Endothelial cell of umbilical vein (primary cell): ENCODE results near the gene RENBP. TPM values are rescaled to one million over a fixed set of nuclear protein-coding genes. Genes with fewer than 3 reads are reported as not detected.

Source experiments
- BruUV-seq: library from RNA; stranded (reverse); fragments of 400-500 nt; replicated peaks from 2 replicates; lab custom pipeline; 2021; lab: Mats Ljungman, UMichigan
- CTCF ChIA-PET: fragments of 300-600, 350-600 bp; sonication (Branson Sonifier 250); formaldehyde crosslinking; loops from one replicate; lab custom pipeline; 2021; ENCODE audit warnings: antibody characterized with exemption, inconsistent platforms; lab: Charles Lee
- POLR2A ChIA-PET: fragments of 300-600, 350-600 bp; sonication (Branson Sonifier 250); formaldehyde crosslinking; loops from one replicate; lab custom pipeline; 2021; ENCODE audit warnings: antibody characterized with exemption, inconsistent platforms; lab: Charles Lee
- DNase-seq: peaks from one replicate; pipeline ENCODE4 v3.0.0-alpha.2; 2011; ENCODE audit warnings: low read depth, low spot score
- FAIRE-seq: peaks from 2 replicates; lab custom pipeline; 2011; peaks lifted over from hg19 to GRCh38; lab: Jason Lieb, UNC
- H2AFZ ChIP-seq: 2 replicates; pipeline ENCODE4 v1.6.0; 2012; ENCODE audit warnings: low read depth, low read length, control low read depth, inconsistent platforms
- H3K27ac ChIP-seq: 2 replicates; pipeline ENCODE4 v1.5.1; 2011; ENCODE audit warnings: low read depth, mild to moderate bottlenecking, control low read depth, low read length, moderate library complexity; ENCODE audit not compliant: insufficient read depth
- H3K27me3 ChIP-seq, 2 experiments: 2 replicates each; pipeline versions ENCODE4 v1.6.0 to v1.6.1; 2011; ENCODE audit warnings: low read length in 2 of 2, mixed read lengths in 1 of 2; ENCODE audit not compliant: control insufficient read depth in 2 of 2, insufficient read depth in 2 of 2
- H3K36me3 ChIP-seq, 2 experiments: 2 replicates in 1 of 2; 3 replicates in 1 of 2; pipeline ENCODE4 v1.5.1; 2011; ENCODE audit warnings: low read length in 2 of 2, mild to moderate bottlenecking in 1 of 2, moderate library complexity in 1 of 2; ENCODE audit not compliant: control insufficient read depth in 2 of 2, insufficient read depth in 2 of 2; ENCODE audit errors: extremely low read depth in 1 of 2
- H3K4me1 ChIP-seq: 3 replicates; pipeline ENCODE4 v1.5.1; 2011; ENCODE audit warnings: mild to moderate bottlenecking, low read length; ENCODE audit not compliant: control insufficient read depth, insufficient read depth; ENCODE audit errors: extremely low read depth
- H3K4me2 ChIP-seq: 2 replicates; pipeline ENCODE4 v1.6.1; 2011; ENCODE audit warnings: low read length, control low read depth, mixed read lengths; ENCODE audit not compliant: insufficient read depth
- H3K4me3 ChIP-seq, 3 experiments: fragments of 200-600 bp in 1 of 3; sonication (generic), shearing (Covaris generic) in 1 of 3; replicated peaks in 1 of 3; 2 replicates each; pipeline ENCODE4 v1.5.1; 2011 to 2016; ENCODE audit warnings: control low read depth in 3 of 3, low read length in 3 of 3, mild to moderate bottlenecking in 2 of 3, inconsistent platforms in 1 of 3, low read depth in 1 of 3, moderate library complexity in 1 of 3; ENCODE audit not compliant: insufficient read depth in 1 of 3
- H3K79me2 ChIP-seq: 2 replicates; pipeline ENCODE4 v1.6.0; 2012; ENCODE audit warnings: low read length, inconsistent platforms; ENCODE audit not compliant: control insufficient read depth, insufficient read depth
- H3K9ac ChIP-seq: replicated peaks from 2 replicates; pipeline ENCODE3; 2011; ENCODE audit warnings: low read length, control low read depth; ENCODE audit not compliant: insufficient read depth; ENCODE audit errors: extremely low read depth
- H3K9me1 ChIP-seq: replicated peaks from 3 replicates; pipeline ENCODE4 v1.6.0; 2011; ENCODE audit warnings: mild to moderate bottlenecking, low read length; ENCODE audit not compliant: control insufficient read depth, insufficient read depth; ENCODE audit errors: extremely low read depth
- H3K9me3 ChIP-seq: replicated peaks from 2 replicates; pipeline ENCODE4 v1.5.1; 2012; ENCODE audit warnings: low read length, inconsistent platforms; ENCODE audit not compliant: control insufficient read depth, insufficient read depth
- H4K20me1 ChIP-seq: replicated peaks from 2 replicates; pipeline ENCODE3; 2011; ENCODE audit warnings: mild to moderate bottlenecking, low read length; ENCODE audit not compliant: control insufficient read depth, insufficient read depth; ENCODE audit errors: extremely low read depth
- CTCF ChIP-seq, 2 donors: IDR thresholded peaks; 1 replicate in 1 of 2; 2 replicates in 1 of 2; pipeline ENCODE4 v1.5.1; 2011; ENCODE audit warnings: low read length in 2 of 2, mild to moderate bottlenecking in 2 of 2, moderate library complexity in 2 of 2, control low read depth in 1 of 2, inconsistent platforms in 1 of 2, low read depth in 1 of 2; ENCODE audit not compliant: insufficient read depth in 1 of 2; ENCODE audit errors: extremely low read depth in 1 of 2
- EZH2 ChIP-seq: IDR thresholded peaks from 2 replicates; pipeline ENCODE4 v1.6.1; 2012; ENCODE audit warnings: borderline replicate concordance, low read depth, mild to moderate bottlenecking, moderate library complexity, low read length, inconsistent platforms; ENCODE audit not compliant: severe bottlenecking
- FOS ChIP-seq: IDR thresholded peaks from 2 replicates; pipeline ENCODE4 v1.6.1; 2011; ENCODE audit warnings: mild to moderate bottlenecking, low read length, moderate library complexity, borderline replicate concordance; ENCODE audit not compliant: insufficient read depth
- GATA2 ChIP-seq: IDR thresholded peaks from 2 replicates; pipeline ENCODE4 v1.7.0; 2011; ENCODE audit warnings: low read depth, mild to moderate bottlenecking, moderate library complexity, mixed read lengths, low read length; ENCODE audit not compliant: insufficient read length, insufficient read depth
- JUN ChIP-seq: IDR thresholded peaks from 2 replicates; pipeline ENCODE4 v1.6.1; 2011; ENCODE audit warnings: borderline replicate concordance, low read depth; ENCODE audit not compliant: insufficient read length, insufficient read depth
- MAX ChIP-seq: IDR thresholded peaks from 2 replicates; pipeline ENCODE4 v1.6.1; 2011; ENCODE audit not compliant: insufficient read depth, insufficient read length
- MYC ChIP-seq: IDR thresholded peaks from one replicate; pipeline ENCODE4 v1.6.1; 2011; ENCODE audit warnings: mild to moderate bottlenecking, low read depth, low read length
- POLR2A ChIP-seq: IDR thresholded peaks from 2 replicates; pipeline ENCODE4 v1.6.1; 2012; ENCODE audit warnings: low read depth, mild to moderate bottlenecking, control low read depth, low read length
- POLR2AphosphoS5 ChIP-seq: IDR thresholded peaks from 2 replicates; pipeline ENCODE4 v1.6.1; 2012; ENCODE audit warnings: low read depth, mild to moderate bottlenecking, control low read depth, low read length, moderate library complexity; ENCODE audit not compliant: insufficient read depth
- dilution Hi-C: fragments of 300-500 bp; cut with MboI; formaldehyde crosslinking; loops from one replicate; pipeline ENCODE4 v1.15.0; 2019; ENCODE audit warnings: low sequenced_read_pairs; ENCODE audit not compliant: extremely low pct_ligation_motif_present
- intact Hi-C: fragments of 100-400 bp; cut with micrococcal nuclease; formaldehyde crosslinking; loops from one replicate; pipeline ENCODE4 v1.10.0; 2022
- polyA plus RNA-seq, 4 experiments: library from polyadenylated mRNA; depleted of rRNA in 3 of 4; stranded (reverse) in 3 of 4; unstranded in 1 of 4; fragments of >200 nt; gene quantifications; 2 replicates each; pipeline versions ENCODE4 v1.2.1 to v1.2.3, GENCODE V29; 2011 to 2012; ENCODE audit warnings: missing spikeins in 1 of 4
- total RNA-seq: library from RNA; stranded (reverse); gene quantifications from 2 replicates; pipeline ENCODE4 v1.2.3, GENCODE V29; 2021

Gene RENBP
- total and polyA plus RNA-seq, 2 donors (not counting 3 experiments of a cell fraction or from before 2014, with no cell fraction given): 8.0 to 16.0 TPM

GRCh38 chrX:153984351-153985178, 40.1 kb upstream of the RENBP start:
- BruUV-seq: no TSS peak
- dilution Hi-C loops (no loop called here), intact Hi-C loops (loop anchor here (1.0 kb wide), 1 partner anchor 11 kb away; no protein-coding TSS in a partner anchor)
- Histone ChIP-seq H3K79me2 (no peaks in the 10 kb centered on the region), H3K9me1 (no peaks in the 10 kb centered on the region), H3K27ac (peak overlapping the region; percentile 30), H3K9ac (no peak overlapping the region), H3K4me1 (peaks cover 10% of the 10 kb centered on the region), H2AFZ (peak overlapping the region; percentile 81), H3K4me2 (peak overlapping the region; percentile 17), H3K27me3 (no peaks in the 10 kb centered on the region), H3K9me3 (no peaks in the 10 kb centered on the region), H3K4me3 (no peak overlapping the region), H4K20me1 (no peaks in the 10 kb centered on the region), H3K36me3 (no peaks in the 10 kb centered on the region)
- DNase-seq (no peak), FAIRE-seq (no peak)
- CTCF ChIA-PET: interaction anchor here (0.6 kb wide), 1 partner anchor 29 kb away, joined by 4 read pairs; no protein-coding TSS in a partner anchor
- POLR2A ChIA-PET: no interaction called here
- TF ChIP-seq GATA2 (no peak), POLR2A (no peak), EZH2 (no peak), POLR2AphosphoS5 (no peak), JUN (no peak), MYC (no peak), CTCF (IDR thresholded peaks at IDR 0.05; ENCODE audit: extremely low read depth in 1 of 2, insufficient read depth in 1 of 2, low read depth in 1 of 2, low read length in 2 of 2) (no peak), MAX (no peak), FOS (no peak)
